HG02840 (cell line): ENCODE results near the gene TRMT1L.

ENCODE experiments used
- ATAC-seq: cut with Tn5 transposase; IDR thresholded peaks from one replicate; pipeline ENCODE4 v1.9.1; 2021; ENCODE audit warnings: mild to moderate bottlenecking, moderate library complexity, moderate number of reproducible peaks; ENCODE audit not compliant: unreplicated experiment, low FRiP score

Gene TRMT1L

DNA sequence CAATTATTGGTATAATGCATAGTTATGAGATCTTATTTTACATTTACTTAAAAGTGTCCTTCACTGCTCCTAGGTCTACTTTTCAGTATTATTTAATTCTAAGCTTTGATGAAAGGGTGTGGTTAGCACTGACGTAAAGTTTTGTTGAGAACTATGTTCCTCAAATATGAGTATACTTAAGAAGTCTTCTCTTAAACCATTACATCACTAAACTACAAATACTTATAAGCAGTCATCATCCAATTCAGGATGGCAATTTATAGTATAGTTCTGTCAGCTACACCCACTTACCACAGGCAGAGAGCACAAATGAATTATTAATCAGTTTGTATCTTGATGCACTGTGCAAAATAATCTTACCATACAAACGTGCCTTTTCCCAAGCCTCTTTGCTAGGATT is 27.0 kb downstream of the TRMT1L start:
- no peak for ATAC-seq

DNA sequence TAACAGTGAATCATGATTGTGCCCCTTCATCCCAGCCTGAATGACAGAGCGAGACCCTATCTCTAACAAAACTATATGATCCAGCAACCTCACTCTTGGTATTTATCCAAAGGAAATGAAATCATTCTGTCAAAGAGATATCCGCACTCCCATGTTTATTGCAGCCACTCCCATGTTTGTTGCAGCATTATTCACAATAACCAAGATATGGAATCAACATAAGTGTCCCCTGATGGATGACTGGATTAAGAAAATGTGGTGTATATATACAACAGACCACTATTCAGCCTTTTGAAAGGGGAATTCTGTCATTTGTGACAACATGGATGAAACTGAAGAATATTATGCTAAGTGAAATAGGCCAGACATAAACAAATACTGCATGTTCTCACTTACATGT is 44.4 kb downstream of the TRMT1L start:
- no peak for ATAC-seq

DNA sequence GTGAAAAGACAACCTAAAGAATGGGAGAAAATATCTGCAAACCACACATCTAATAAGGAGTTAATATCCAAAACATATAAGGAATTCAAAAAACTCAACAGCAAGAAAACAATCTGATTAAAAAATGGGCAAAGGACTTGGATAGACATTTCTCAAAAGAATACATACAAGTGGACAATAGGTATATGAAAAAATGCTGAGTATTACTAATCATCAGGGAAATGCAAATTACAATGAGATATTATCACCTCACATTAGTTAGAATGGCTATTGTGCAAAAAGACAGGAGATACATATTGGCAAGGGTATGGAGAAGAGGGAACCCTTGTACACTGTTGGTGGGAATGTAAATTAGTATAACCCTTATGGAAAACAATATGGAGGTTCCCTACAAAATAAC is 44.9 kb downstream of the TRMT1L start:
- no peak for ATAC-seq

DNA sequence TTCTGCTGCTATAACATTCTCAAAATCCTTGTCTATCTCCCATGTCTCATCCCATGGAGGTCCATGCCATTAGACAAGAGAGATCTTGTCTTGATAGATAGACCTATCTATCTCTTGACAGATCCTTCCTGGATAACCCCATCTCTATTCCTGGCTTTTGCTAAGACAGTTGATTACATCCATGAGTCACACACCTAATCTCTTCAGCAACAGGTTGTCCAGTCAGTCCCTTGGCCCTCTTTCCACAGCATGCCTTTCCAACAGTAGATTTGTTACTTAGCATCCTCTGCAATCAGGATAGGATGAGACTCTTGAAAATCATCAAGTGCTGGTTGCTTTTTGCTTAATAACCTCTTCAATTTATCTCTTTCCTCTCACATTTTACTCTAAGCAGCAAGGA is 46.6 kb downstream of the TRMT1L start:
- no peak for ATAC-seq

DNA sequence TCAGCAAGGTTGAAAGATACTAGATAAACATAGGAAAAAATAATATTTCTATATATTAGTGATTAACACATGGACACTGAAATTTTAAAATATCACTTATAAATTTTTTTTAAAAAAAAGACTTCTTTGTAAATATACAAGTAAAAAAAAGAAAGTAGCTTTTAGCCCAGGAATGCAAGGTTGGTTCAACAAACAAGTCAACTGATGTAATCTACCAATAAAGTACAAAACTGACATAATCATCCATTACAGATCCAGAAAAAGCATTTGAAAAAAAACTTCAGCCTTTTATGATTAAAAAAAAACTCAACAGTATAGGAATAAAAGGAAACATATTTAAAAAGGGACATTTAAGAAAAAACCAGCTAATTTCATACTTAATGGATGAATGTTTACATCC is 48.4 kb downstream of the TRMT1L start:
- no peak for ATAC-seq

DNA sequence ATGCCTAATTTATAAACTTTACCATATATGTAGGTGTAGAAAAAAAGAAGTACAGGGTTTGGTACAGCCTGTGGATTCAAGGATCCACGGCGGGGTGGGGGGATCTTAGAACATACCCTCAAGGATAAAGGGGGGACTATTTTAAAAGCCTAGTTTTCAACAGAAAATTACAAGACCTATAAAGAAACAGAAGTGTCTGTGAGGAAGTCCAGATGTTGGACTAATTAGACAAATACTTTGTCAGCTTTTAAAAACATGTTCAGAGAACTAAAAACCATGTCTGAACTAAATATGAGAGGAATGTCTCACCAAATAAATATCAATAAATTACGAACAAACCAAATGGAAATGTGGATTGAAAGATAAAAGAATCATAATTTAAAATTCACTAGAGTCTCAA is 51.6 kb downstream of the TRMT1L start:
- no peak for ATAC-seq

DNA sequence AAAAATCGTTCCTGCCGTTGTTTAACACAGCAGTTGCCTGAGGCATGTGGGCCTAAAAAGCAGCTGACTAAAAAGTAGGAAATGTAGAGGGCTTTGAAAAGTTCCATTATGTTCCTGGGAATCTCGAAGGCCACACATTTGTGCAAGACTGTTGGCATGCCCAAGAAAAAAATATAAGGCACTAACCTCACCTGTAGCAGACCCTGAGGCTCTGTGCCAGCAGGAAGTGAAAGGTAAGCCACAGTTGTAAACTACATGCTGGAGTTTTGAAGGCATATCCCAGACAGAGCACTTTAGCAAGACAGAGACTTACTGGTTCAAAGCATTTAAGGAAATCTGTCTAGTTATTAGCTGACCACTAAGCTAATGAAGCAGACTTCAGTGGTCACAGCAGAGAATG is 52.7 kb downstream of the TRMT1L start:
- no peak for ATAC-seq

DNA sequence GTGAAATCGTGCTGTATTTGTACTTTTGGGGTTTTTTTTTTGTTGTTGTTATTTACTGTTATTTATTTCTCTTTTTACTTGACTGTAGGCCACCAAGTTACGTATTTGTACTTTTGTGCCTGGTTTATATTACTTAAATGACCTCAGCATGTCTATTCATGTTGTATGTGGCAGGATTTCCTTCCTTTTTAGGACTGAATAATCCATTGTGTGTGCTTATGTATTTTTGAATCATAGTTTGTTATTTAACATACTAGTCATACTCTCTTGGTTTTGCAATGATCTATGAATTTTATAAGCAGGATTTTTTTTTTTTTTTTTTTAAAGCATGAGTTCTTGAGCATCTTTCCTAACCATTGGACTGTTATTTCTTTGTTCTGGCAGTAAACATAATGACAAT is 60.2 kb downstream of the TRMT1L start:
- ATAC-seq = no peak

DNA sequence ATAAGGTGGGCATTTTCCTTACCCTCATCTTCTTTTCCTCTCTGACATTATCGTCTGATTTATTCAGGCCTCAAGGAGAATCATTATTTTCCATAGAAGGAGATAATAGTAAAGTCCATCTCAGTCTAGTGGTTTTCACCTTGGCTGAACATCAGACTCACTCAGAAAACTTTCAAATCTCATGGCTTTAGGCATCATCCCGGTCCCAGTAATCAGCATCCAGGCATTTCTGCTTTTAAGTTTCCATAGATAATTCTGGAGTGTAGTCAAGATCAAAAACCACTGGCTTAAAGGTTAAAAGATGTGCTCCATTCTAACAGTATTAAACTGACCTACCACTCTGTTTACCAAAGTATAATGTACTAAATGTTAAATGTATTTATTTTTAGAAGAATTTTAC is 62.0 kb downstream of the TRMT1L start:
- no peak for ATAC-seq

DNA sequence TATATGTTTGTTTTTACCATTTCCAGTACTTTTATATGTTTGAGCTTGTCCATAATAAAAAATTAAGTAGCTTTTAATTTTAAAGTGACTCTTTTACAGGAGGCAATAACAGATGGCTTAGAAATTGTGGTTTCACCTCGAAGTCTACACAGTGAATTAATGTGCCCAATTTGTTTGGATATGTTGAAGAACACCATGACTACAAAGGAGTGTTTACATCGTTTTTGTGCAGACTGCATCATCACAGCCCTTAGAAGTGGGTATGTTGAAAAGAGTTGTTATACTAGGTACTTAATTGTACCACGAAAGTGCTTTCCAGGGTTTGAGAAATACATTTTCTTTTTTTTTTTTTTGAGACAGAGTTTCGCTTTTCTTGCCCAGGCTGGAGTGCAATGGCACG is 65.3 kb downstream of the TRMT1L start:
- no peak for ATAC-seq

DNA sequence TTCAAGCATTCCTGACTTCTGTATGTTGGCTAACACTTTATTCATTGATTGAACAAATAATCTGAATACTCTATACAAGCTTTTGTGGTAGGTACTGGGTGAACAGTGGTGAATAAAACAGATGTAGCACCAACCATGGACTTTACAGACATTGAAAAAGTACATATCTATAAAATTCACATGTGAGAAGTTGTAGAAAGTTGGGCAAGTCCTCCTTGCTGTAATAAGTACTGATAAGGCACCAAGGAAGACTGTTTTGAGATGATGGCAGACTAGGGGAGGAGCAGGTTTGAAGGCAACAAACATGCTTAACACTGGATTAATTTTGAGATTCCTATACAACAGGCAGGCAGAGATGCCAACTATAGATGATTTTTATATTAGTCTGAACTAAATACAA is 69.0 kb downstream of the TRMT1L start:
- no peak for ATAC-seq

DNA sequence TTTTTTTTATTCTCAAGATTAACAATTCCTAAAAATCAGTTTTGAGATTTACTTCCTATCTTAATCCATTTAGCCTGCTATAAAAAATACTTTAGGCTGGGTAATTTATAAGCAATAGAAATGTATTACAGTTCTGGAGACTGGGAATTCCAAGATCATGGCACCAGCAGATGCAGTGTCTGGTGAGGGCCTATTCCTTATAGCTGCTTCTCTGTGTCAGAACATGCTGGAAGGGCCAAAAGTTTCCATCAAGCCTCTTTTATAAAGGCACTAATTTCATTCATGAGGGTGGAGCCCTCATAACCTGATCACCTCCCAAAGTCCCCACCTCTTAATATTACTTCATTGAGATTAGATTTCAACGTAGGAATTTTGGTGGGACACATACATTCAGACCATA is 69.7 kb downstream of the TRMT1L start:
- no peak for ATAC-seq

DNA sequence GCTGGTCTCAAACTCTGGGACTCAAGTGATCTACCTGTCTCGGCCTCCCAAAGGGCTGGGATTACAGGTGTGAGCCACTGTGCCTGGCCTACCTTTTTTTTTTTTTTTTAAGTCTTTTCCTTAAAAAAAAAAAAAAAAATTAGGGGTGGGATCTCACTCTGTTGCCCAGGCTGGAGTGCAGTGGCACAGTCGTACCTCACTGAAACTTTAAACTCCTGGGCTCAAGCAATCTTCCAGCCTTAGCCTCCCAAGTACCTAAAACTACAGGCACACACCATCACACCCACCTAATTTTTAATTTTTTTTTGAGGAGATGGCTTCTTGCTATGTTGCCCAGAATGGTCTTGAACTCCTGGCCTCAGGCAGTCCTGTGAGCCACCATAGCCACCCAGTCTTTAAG is 72.9 kb downstream of the TRMT1L start:
- no peak for ATAC-seq

DNA sequence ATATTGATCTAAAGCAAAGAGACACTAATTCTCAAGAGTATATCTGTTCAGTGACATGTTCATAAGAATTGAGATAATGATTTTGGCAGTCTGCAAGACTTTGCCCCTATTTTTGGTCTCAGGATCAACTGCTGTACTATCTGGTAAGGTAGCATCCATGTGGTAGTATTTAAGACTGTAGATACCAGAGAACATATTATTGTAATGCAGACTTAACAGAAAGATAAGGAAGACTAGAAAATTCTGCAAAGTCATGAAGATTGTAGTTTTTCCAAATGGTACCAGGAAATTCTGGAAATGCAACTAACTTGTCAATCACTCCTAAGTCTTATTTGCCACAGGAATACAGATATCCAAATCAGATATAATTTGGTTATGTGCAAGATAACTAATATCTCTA is 76.3 kb downstream of the TRMT1L start:
- ATAC-seq = no peak

DNA sequence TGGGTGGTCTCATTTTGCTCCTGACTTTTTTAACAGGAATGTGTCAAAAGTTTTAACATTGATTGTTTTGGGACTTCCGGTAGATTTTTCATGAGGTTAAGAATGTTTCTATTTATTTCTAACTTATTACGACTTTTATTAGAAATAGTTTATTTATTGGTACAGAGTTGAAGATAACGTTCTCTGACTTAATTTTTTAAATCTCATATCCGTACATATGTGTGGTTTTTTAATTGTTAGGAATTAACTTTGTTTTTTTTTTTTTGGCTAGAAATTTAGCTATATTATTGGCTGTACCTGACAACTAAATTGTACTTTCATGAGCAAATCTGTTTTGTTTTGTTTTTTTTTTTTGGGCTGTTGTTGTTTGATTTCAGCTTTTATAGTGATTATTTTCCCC is 79.4 kb downstream of the TRMT1L start:
- no peak for ATAC-seq

DNA sequence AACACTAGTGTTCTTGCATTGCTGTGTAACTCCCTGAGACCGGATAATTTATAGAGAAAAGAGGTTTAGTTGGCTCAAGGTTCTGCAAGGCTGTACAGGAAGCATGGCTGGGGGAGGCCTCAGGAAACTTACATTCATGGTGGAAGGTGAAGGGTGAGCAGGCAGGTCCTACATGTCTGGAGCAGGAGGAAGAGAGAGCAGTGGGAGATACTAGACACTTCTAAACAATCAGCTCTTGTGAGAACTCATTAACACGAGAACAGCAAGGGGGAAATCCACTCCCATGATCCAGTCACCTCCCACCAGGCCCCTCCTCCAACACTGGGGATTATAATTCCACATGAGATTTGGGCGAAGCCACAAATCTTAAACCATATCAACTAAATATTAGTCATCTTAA is 81.3 kb downstream of the TRMT1L start:
- no peak for ATAC-seq

DNA sequence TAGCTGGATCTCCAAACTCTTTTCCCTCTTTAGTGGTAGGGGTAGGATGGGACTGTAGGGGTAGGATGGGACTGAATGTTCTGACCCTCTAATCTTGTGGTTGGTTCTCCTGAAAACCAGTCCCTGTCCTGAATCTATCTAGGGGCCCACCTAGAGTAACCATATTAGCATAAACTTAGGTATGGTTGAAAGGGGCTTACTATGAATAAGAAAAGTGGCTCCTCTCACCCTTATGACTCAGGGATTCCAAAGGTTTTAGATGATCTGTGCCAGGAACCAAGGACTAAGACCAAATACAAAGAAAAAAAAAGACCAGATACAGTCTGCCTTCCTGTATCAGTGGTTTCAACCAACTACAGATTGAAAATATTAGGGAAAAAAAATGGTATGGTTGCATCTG is 82.4 kb downstream of the TRMT1L start:
- no peak for ATAC-seq

DNA sequence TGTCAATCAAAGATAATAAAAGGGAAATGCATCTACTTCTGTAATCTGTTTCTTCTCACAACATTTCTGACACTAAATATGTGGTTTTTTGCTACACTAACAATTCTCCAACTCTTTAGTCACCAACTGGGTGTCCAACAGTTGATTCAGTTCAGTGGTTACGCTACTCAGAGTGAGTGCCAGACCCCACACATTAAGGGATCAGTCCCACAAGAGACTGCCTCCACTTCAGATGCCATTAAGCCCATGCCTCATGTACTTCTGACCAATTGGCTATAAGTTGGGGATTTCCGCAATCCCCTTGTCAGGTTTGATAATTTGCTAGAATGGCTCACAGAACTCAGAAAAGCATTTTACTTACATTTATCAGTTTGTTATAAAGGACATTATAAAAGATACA is 83.0 kb downstream of the TRMT1L start:
- no peak for ATAC-seq

DNA sequence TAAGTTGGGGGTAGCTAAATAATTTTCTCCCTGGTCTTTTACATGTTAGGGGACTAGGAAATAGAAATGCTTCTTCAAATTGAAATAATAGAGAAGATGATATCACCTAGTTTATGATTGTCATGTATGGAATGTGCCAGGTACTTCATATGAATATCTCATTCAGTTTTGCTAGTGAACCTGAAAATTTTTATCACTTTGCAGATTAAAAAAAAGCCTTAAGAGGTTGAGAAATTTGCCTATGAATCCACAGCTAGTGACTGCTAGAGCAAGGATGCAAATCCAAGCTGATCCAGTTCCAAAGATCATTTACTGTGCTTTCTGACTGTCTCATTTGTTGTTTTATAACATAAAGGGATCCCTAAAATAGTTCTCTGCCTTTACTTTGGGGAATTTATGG is 86.7 kb downstream of the TRMT1L start:
- ATAC-seq = no peak

DNA sequence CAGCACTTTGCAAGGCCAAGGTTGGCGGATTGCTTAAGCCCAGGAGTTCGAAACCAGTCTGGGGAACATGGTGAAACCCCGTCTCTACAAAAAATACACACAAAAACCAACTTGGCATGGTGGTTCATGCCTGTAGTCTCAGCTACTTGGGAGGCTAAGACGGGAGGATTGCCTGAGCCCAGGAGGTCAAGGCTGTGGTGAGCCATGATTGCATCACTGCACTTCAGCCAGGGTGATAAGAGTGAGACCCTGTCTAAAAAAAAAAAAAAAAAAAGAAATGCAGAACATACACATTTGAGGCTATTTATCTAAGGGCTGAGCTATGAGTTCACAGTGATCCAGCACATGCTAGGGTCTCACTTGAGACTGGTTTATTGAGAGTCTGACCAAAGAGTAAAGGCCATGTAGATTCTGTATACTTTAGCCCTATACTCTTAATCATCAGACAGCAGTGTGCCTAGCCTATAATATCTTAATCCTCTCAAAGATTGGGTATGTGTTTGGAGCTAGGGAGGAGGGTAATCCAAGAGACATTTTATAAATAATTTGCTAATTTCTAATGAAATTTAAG is 87.5 kb downstream of the TRMT1L start:
- no peak for ATAC-seq

DNA sequence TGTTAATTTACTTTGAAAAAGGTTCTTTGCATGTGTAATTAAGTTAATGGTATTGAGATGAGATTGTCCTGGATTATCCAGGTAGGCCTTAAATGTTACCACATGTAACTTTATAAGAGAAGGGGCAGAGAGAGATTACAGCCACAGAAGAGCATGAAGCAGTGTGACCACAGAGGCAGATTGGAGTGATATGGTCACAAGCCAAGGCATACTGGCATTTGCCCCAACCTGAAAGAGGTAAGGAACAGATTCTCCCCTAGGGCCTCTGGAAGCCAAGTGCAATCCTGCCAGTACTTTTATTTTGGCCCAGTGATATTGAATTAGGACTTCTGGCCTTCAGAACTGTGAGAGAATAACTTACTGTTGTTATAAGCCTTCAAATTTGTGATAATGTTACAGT is 88.4 kb downstream of the TRMT1L start:
- no peak for ATAC-seq
